ENCODE results near the gene LGALS14.
A peak's percentile ranks its signal among the peaks of the same experiment; 100 is the strongest.
"Not testable (repeated sequence)": the region's sequence is repeated elsewhere in the genome, so short reads cannot be mapped to it uniquely, and the experiment has no call there.

Gene LGALS14

GRCh38 chr19:39695759-39696158 is 8.5 kb upstream of the LGALS14 start:
- DNase-seq (ENCODE audit: low spot score): no peak

GRCh38 chr19:39696387-39696786 is 7.9 kb upstream of the LGALS14 start:
- no peak for DNase-seq (ENCODE audit: low spot score)

GRCh38 chr19:39698535-39698934 is 5.7 kb upstream of the LGALS14 start:
- DNase-seq (ENCODE audit: low spot score): no peak

GRCh38 chr19:39701291-39701690 is 3.0 kb upstream of the LGALS14 start:
- peak; percentile 8 for DNase-seq (ENCODE audit: low spot score)

- DNase-seq (ENCODE audit: low spot score): no peak
Observed at GRCh38 chr19:39705578-39706188, 1.4 kb downstream of the LGALS14 start.

GRCh38 chr19:39708594-39708993 is 4.3 kb downstream of the LGALS14 start:
- no peak for DNase-seq (ENCODE audit: low spot score)

GRCh38 chr19:39709026-39709872 is 5.0 kb downstream of the LGALS14 start:
- DNase-seq (ENCODE audit: low spot score): no peak

- no peak for DNase-seq (ENCODE audit: low spot score)
Observed at GRCh38 chr19:39710333-39710890, 6.1 kb downstream of the LGALS14 start.

GRCh38 chr19:39720144-39720543 is 15.9 kb downstream of the LGALS14 start:
- not testable (repeated sequence) for DNase-seq (ENCODE audit: low spot score)

- DNase-seq (ENCODE audit: low spot score): no peak
Observed at GRCh38 chr19:39725995-39726394, 21.7 kb downstream of the LGALS14 start.

- no peak for DNase-seq (ENCODE audit: low spot score)
Observed at GRCh38 chr19:39727070-39727800, 23.0 kb downstream of the LGALS14 start.

GRCh38 chr19:39728040-39728439 is 23.8 kb downstream of the LGALS14 start:
- DNase-seq (ENCODE audit: low spot score): no peak

GRCh38 chr19:39729594-39729993 is 25.3 kb downstream of the LGALS14 start:
- no peak for DNase-seq (ENCODE audit: low spot score)

- DNase-seq (ENCODE audit: low spot score): no peak
Observed at GRCh38 chr19:39731685-39732084, 27.4 kb downstream of the LGALS14 start.

- no peak for DNase-seq (ENCODE audit: low spot score)
Observed at GRCh38 chr19:39733841-39734240, 29.6 kb downstream of the LGALS14 start.

- no peak for DNase-seq (ENCODE audit: low spot score)
Observed at GRCh38 chr19:39735688-39736087, 31.4 kb downstream of the LGALS14 start.

GRCh38 chr19:39736088-39736487 is 31.8 kb downstream of the LGALS14 start:
- DNase-seq (ENCODE audit: low spot score): no peak

- no peak for DNase-seq (ENCODE audit: low spot score)
Observed at GRCh38 chr19:39737351-39737750, 33.1 kb downstream of the LGALS14 start.

- no peak for DNase-seq (ENCODE audit: low spot score)
Observed at GRCh38 chr19:39737891-39738290, 33.6 kb downstream of the LGALS14 start, which contains the start of gene CLC. Gene CLC (minus strand): TSS chr19:39738029. CDS start chr19:39737952, 77 bp downstream.

- DNase-seq (ENCODE audit: low spot score): no peak
Observed at GRCh38 chr19:39738814-39739213, 34.5 kb downstream of the LGALS14 start.

- DNase-seq (ENCODE audit: low spot score): no peak
Observed at GRCh38 chr19:39740395-39740794, 36.1 kb downstream of the LGALS14 start.

- no peak for DNase-seq (ENCODE audit: low spot score)
Observed at GRCh38 chr19:39745643-39746042, 41.4 kb downstream of the LGALS14 start.

Measured in NAMALWA (cell line).